Mammary epithelial cell (primary cell): Measurements from ENCODE around the gene EPS8L2.

Source experiments
- CTCF ChIP-seq, 2 donors: IDR thresholded peaks in 1 of 2; conservative IDR thresholded peaks in 1 of 2; 2 replicates each; pipeline ENCODE4 v1.5.1; 2011 to 2012; ENCODE audit warnings: inconsistent platforms in 2 of 2, low read length in 2 of 2, mild to moderate bottlenecking in 2 of 2, control low read depth in 1 of 2, low read depth in 1 of 2; ENCODE audit not compliant: insufficient read depth in 1 of 2; ENCODE audit errors: extremely low read depth in 1 of 2
- EZH2 ChIP-seq: IDR thresholded peaks from 2 replicates; pipeline ENCODE4 v1.6.1; 2012; ENCODE audit warnings: low read length, inconsistent platforms, borderline replicate concordance

DNA sequence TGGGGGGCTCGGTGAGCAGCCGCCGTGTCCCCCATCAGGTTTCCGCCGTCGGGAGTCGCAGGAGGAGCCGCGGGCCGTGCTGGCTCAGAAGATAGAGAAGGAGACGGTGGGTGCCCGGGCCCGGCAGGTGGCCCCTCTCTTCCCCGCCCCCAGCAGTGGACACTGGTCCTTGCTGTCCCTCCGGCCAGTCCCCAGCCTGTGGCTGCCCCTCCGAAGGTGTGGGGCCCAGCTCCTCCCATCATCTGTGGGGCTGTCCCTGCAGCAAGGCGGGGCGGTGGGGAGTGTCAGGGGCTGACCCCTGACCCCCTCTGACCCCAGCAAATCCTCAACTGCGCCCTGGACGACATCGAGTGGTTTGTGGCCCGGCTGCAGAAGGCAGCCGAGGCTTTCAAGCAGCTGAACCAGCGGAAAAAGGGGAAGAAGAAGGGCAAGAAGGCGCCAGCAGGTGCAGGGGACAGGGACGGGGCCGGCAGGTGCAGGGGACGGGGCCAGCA, 15.3 kb downstream of the EPS8L2 start:
- TF ChIP-seq EZH2: no peak
- TF ChIP-seq CTCF (conservative IDR thresholded peaks at IDR 0.05 in 1 of 2, IDR thresholded peaks at IDR 0.05 in 1 of 2; ENCODE audit: extremely low read depth in 1 of 2, insufficient read depth in 1 of 2, low read depth in 1 of 2, low read length in 2 of 2): no peak
